AG10803 (cell line): Measurements from ENCODE around the gene GLA.

Experiments used
- DNase-seq: peaks from one replicate; pipeline ENCODE4 v3.0.0; 2010; ENCODE audit warnings: low read depth
- H3K4me3 ChIP-seq: 2 replicates; pipeline ENCODE4 v1.5.1; 2011; ENCODE audit warnings: mild to moderate bottlenecking, low read length, control low read depth
- CTCF ChIP-seq: conservative IDR thresholded peaks from 2 replicates; pipeline ENCODE4 v1.5.1; 2011; ENCODE audit warnings: mild to moderate bottlenecking, low read length, control low read depth, inconsistent platforms

Gene GLA

GRCh38 chrX:101429934-101430333 is 22.2 kb upstream of the GLA start:
- no peak overlapping the region for H3K4me3 ChIP-seq
- TF ChIP-seq CTCF: no peak
- peak; percentile 34 for DNase-seq

GRCh38 chrX:101427954-101428353 is 20.2 kb upstream of the GLA start:
- DNase-seq: no peak
- TF ChIP-seq CTCF: no peak
- no peak overlapping the region for H3K4me3 ChIP-seq

- no peak overlapping the region for H3K4me3 ChIP-seq
- no peak for TF ChIP-seq CTCF
- no peak for DNase-seq
These were observed 11.8 kb upstream of the GLA start for GRCh38 chrX:101419489-101419888.

- peak; percentile 49 for DNase-seq
- H3K4me3 ChIP-seq: peak overlapping the region; percentile 59
- no peak for TF ChIP-seq CTCF
These were observed 10.5 kb upstream of the GLA start for GRCh38 chrX:101417981-101418841.

- no peak overlapping the region for H3K4me3 ChIP-seq
- no peak for TF ChIP-seq CTCF
- DNase-seq: no peak
These were observed 9.5 kb upstream of the GLA start for GRCh38 chrX:101417190-101417589.

- no peak overlapping the region for H3K4me3 ChIP-seq
- no peak for TF ChIP-seq CTCF
- no peak for DNase-seq
These were observed 9.0 kb upstream of the GLA start for GRCh38 chrX:101416691-101417090.
